ENCODE measurements around the gene AOPEP.

- TF ChIP-seq TCF7 (IDR thresholded peaks at IDR 0.05; ENCODE audit: low read depth), result no peak
- TF ChIP-seq GFI1 (CRISPR knock-in tag; IDR thresholded peaks at IDR 0.05; ENCODE audit: borderline replicate concordance), result no peak
Observed at GRCh38 chr9:94770334-94770733, 43.8 kb downstream of the AOPEP start.
